HepG2 (cell line): ENCODE results near the gene USP2. TPM values are rescaled to one million over a fixed set of nuclear protein-coding genes. Genes with fewer than 3 reads are reported as not detected.

Experiments used
- CENPX ChIP-seq: sonication (generic); formaldehyde crosslinking; IDR thresholded peaks from 2 replicates; pipeline ENCODE4 v1.9.0; 2021; ENCODE audit warnings: mild to moderate bottlenecking, missing genetic modification reagents, moderate library complexity
- GABPB1 ChIP-seq: IDR thresholded peaks from 2 replicates; pipeline ENCODE4 v1.6.1; 2016; ENCODE audit warnings: mild to moderate bottlenecking, missing genetic modification reagents, moderate library complexity, missing compliant biosample characterization
- LCORL ChIP-seq, 2 experiments: fragments of 450-650 bp in 1 of 2; sonication (generic) in 1 of 2; formaldehyde crosslinking in 1 of 2; IDR thresholded peaks; 2 replicates each; pipeline versions ENCODE4 v1.5.0 to v1.6.1; 2017 to 2020; ENCODE audit warnings: antibody characterized with exemption in 1 of 2, missing genetic modification reagents in 1 of 2
- MBD4 ChIP-seq: IDR thresholded peaks from 2 replicates; pipeline ENCODE4 v1.6.1; 2012; ENCODE audit warnings: low read length, inconsistent platforms, borderline replicate concordance
- POGZ ChIP-seq: sonication (generic); formaldehyde crosslinking; IDR thresholded peaks from 2 replicates; pipeline ENCODE4 v1.4.0; 2020; ENCODE audit warnings: mild to moderate bottlenecking, missing genetic modification reagents
- TOE1 ChIP-seq: sonication (generic); formaldehyde crosslinking; IDR thresholded peaks from 2 replicates; pipeline ENCODE4 v1.4.0; 2020; ENCODE audit warnings: mild to moderate bottlenecking, missing genetic modification reagents
- ZBTB1 ChIP-seq: sonication (generic); formaldehyde crosslinking; IDR thresholded peaks from 2 replicates; pipeline ENCODE4 v1.4.0; 2020; ENCODE audit warnings: missing genetic modification reagents, borderline replicate concordance
- ZBTB3 ChIP-seq: sonication (generic); formaldehyde crosslinking; IDR thresholded peaks from 2 replicates; pipeline ENCODE4 v1.4.0; 2020; ENCODE audit warnings: low read depth, mild to moderate bottlenecking, moderate library complexity, missing genetic modification reagents, borderline replicate concordance
- ZBTB7A ChIP-seq: sonication (generic); formaldehyde crosslinking; IDR thresholded peaks from 2 replicates; pipeline ENCODE4 v1.8.0; 2022; ENCODE audit warnings: mild to moderate bottlenecking, missing genetic modification reagents
- ZC3H4 ChIP-seq: sonication (generic); formaldehyde crosslinking; IDR thresholded peaks from 2 replicates; pipeline ENCODE4 v1.4.0; 2020; ENCODE audit warnings: missing genetic modification reagents, borderline replicate concordance
- ZNF256 ChIP-seq: sonication (generic); formaldehyde crosslinking; conservative IDR thresholded peaks from 2 replicates; pipeline ENCODE4 v1.4.0; 2020; ENCODE audit warnings: missing genetic modification reagents
- ZNF260 ChIP-seq: sonication (generic); formaldehyde crosslinking; IDR thresholded peaks from 2 replicates; pipeline ENCODE4 v1.4.0; 2020; ENCODE audit warnings: missing genetic modification reagents, low read depth, mild to moderate bottlenecking, borderline replicate concordance
- ZNF446 ChIP-seq: sonication (generic); formaldehyde crosslinking; IDR thresholded peaks from 2 replicates; pipeline ENCODE4 v1.5.0; 2020; ENCODE audit warnings: mild to moderate bottlenecking, missing genetic modification reagents
- ZNF484 ChIP-seq: sonication (generic); formaldehyde crosslinking; IDR thresholded peaks from 2 replicates; pipeline ENCODE4 v1.5.1; 2020; ENCODE audit warnings: mild to moderate bottlenecking, low read depth, missing genetic modification reagents, borderline replicate concordance
- ZNF766 ChIP-seq: sonication (generic); formaldehyde crosslinking; IDR thresholded peaks from 2 replicates; pipeline ENCODE4 v1.5.0; 2020; ENCODE audit warnings: missing genetic modification reagents, borderline replicate concordance
- polyA plus RNA-seq, 8 experiments: library from polyadenylated mRNA; depleted of rRNA in 3 of 8; stranded (reverse) in 7 of 8; unstranded in 1 of 8; fragments of >200 nt; fragmentation: Illumina TruSeq in 4 of 8; extraction: Trizol in 4 of 8; gene quantifications; 2 replicates each; pipeline versions ENCODE4 v1.2.1 to v1.2.3, GENCODE V29; 2011 to 2016; ENCODE audit warnings: low read depth in 4 of 8, missing spikeins in 1 of 8, mixed read lengths in 1 of 8; ENCODE audit not compliant: insufficient read depth in 1 of 8
- total RNA-seq, 5 experiments: library from RNA; depleted of rRNA; stranded (reverse); fragments of >200 nt; fragmentation: Illumina TruSeq; extraction: Trizol; gene quantifications; 2 replicates each; pipeline ENCODE4 v1.2.3, GENCODE V29; 2016; ENCODE audit warnings: low read depth in 1 of 5
- TF ChIP-seq, protein P1 (sequence below): sonication (generic); formaldehyde crosslinking; IDR thresholded peaks from 2 replicates; pipeline ENCODE4 v1.4.0; 2020; ENCODE audit warnings: missing genetic modification reagents
- TF ChIP-seq, protein P2 (sequence below): sonication (generic); IDR thresholded peaks from 2 replicates; pipeline ENCODE4 v1.6.1; 2016; ENCODE audit warnings: low read depth, borderline replicate concordance
- TF ChIP-seq, protein P3 (sequence below): IDR thresholded peaks from 2 replicates; pipeline ENCODE4 v1.4.0; 2020; ENCODE audit warnings: mild to moderate bottlenecking, missing genetic modification reagents
- TF ChIP-seq, protein P4 (sequence below): IDR thresholded peaks from 2 replicates; pipeline ENCODE4 v1.6.1; 2016; ENCODE audit warnings: mild to moderate bottlenecking, missing biosample characterization, missing genetic modification reagents

Gene USP2
- total and polyA plus RNA-seq, 2 of the 13 experiments (the other 11 are each of a cell fraction or from before 2014, with no cell fraction given): 2.5 to 6.0 TPM

DNA sequence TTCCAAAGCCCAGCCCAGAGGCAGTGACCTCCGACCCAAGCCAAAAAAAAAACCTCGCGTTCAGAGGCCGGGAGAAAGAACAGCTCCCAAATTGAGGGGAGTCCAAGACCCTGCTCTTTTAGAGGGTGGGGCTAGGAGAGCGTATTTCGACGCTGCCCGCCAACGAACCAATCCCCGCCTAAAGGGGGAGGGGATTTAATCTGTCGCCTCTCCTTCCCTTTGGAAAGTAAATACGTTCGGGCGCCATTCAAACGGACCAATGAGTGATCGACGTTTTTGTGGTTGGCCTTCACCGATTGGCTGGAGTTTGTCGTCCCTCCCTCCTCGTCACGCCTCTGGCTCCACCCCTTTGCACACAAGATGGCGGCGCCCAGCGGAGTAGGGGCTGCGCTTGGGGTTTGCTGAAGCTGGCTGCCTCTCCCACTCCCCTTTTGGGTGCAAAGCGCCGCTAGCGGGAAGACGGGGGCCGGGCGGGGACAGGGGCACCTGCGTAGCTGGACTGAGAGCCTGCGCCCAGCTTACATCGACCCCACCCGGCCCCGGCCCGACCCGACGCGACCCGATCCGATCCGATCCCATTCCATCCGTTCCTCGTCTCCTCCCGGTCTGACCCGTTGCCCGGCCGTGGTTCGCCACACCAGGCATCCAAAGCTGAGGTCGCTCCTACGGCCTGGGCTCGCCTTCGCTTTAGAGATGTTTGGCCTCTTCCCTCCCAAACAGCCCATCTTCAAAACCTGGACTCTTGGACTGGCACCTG, 47.1 kb downstream of the USP2 start, which contains the start of gene RNF26 (continued):
- TF ChIP-seq, protein P1, sequence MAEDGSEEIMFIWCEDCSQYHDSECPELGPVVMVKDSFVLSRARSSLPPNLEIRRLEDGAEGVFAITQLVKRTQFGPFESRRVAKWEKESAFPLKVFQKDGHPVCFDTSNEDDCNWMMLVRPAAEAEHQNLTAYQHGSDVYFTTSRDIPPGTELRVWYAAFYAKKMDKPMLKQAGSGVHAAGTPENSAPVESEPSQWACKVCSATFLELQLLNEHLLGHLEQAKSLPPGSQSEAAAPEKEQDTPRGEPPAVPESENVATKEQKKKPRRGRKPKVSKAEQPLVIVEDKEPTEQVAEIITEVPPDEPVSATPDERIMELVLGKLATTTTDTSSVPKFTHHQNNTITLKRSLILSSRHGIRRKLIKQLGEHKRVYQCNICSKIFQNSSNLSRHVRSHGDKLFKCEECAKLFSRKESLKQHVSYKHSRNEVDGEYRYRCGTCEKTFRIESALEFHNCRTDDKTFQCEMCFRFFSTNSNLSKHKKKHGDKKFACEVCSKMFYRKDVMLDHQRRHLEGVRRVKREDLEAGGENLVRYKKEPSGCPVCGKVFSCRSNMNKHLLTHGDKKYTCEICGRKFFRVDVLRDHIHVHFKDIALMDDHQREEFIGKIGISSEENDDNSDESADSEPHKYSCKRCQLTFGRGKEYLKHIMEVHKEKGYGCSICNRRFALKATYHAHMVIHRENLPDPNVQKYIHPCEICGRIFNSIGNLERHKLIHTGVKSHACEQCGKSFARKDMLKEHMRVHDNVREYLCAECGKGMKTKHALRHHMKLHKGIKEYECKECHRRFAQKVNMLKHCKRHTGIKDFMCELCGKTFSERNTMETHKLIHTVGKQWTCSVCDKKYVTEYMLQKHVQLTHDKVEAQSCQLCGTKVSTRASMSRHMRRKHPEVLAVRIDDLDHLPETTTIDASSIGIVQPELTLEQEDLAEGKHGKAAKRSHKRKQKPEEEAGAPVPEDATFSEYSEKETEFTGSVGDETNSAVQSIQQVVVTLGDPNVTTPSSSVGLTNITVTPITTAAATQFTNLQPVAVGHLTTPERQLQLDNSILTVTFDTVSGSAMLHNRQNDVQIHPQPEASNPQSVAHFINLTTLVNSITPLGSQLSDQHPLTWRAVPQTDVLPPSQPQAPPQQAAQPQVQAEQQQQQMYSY: peak; percentile 90
- TF ChIP-seq ZBTB1 (CRISPR knock-in tag) (no peak), POGZ (CRISPR knock-in tag) (no peak; the same call in 1 of the 2 replicates), ZNF256 (CRISPR knock-in tag) (no peak), TOE1 (CRISPR knock-in tag) (no peak), ZNF484 (CRISPR knock-in tag) (no peak), MBD4 (no peak), ZC3H4 (CRISPR knock-in tag) (no peak), ZBTB7A (CRISPR knock-in tag) (no peak), ZNF260 (no peak), CENPX (CRISPR knock-in tag) (no peak), GABPB1 (CRISPR knock-in tag) (peak; percentile 76), ZBTB3 (no peak), ZNF766 (0 out of 2 replicates have a peak, but pooled peaks have one; percentile 65), LCORL (IDR thresholded peaks at IDR 0.05) (no peak), LCORL (CRISPR knock-in tag; IDR thresholded peaks at IDR 0.05) (no peak), ZNF446 (CRISPR knock-in tag) (no peak)
- TF ChIP-seq, protein P2, sequence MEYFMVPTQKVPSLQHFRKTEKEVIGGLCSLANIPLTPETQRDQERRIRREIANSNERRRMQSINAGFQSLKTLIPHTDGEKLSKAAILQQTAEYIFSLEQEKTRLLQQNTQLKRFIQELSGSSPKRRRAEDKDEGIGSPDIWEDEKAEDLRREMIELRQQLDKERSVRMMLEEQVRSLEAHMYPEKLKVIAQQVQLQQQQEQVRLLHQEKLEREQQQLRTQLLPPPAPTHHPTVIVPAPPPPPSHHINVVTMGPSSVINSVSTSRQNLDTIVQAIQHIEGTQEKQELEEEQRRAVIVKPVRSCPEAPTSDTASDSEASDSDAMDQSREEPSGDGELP: no peak
- TF ChIP-seq, protein P3, sequence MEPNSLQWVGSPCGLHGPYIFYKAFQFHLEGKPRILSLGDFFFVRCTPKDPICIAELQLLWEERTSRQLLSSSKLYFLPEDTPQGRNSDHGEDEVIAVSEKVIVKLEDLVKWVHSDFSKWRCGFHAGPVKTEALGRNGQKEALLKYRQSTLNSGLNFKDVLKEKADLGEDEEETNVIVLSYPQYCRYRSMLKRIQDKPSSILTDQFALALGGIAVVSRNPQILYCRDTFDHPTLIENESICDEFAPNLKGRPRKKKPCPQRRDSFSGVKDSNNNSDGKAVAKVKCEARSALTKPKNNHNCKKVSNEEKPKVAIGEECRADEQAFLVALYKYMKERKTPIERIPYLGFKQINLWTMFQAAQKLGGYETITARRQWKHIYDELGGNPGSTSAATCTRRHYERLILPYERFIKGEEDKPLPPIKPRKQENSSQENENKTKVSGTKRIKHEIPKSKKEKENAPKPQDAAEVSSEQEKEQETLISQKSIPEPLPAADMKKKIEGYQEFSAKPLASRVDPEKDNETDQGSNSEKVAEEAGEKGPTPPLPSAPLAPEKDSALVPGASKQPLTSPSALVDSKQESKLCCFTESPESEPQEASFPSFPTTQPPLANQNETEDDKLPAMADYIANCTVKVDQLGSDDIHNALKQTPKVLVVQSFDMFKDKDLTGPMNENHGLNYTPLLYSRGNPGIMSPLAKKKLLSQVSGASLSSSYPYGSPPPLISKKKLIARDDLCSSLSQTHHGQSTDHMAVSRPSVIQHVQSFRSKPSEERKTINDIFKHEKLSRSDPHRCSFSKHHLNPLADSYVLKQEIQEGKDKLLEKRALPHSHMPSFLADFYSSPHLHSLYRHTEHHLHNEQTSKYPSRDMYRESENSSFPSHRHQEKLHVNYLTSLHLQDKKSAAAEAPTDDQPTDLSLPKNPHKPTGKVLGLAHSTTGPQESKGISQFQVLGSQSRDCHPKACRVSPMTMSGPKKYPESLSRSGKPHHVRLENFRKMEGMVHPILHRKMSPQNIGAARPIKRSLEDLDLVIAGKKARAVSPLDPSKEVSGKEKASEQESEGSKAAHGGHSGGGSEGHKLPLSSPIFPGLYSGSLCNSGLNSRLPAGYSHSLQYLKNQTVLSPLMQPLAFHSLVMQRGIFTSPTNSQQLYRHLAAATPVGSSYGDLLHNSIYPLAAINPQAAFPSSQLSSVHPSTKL (CRISPR knock-in tag): no peak; the same call in 1 of the 2 replicates
- TF ChIP-seq, protein P4, sequence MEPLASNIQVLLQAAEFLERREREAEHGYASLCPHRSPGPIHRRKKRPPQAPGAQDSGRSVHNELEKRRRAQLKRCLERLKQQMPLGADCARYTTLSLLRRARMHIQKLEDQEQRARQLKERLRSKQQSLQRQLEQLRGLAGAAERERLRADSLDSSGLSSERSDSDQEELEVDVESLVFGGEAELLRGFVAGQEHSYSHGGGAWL (CRISPR knock-in tag): peak; percentile 69
